GM18873 (cell line): ENCODE data around the gene CPLX1.

Experiments used
- ATAC-seq: cut with Tn5 transposase; IDR thresholded peaks from one replicate; pipeline ENCODE4 v1.9.1; 2021; ENCODE audit warnings: mild to moderate bottlenecking, moderate library complexity, moderate number of reproducible peaks; ENCODE audit not compliant: unreplicated experiment, low FRiP score

CPLX1 gene

DNA sequence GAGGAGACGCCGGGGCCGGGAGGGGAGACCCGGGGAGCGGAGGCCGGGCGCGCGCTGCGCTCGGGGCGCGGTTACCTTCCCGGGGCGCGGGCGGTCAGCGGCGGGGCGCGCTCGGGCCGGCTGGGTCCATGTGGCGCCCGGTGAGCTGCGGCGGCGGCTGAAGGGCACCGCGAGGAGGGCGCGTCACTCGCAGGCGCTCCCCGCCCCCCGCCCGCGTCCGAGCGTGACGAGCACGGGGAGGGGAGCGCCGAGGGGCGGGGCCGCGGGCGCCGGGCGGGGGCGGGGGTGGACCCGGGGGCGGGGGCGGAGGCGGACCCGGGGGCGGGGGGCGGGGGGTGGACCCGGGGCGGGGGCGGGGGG, at the start of gene CPLX1:
CPLX1 (minus strand) TSS at position 159 of the 360 bp plus-strand sequence. CDS start 1,607 bp downstream, outside the sequence.
- no peak for ATAC-seq

DNA sequence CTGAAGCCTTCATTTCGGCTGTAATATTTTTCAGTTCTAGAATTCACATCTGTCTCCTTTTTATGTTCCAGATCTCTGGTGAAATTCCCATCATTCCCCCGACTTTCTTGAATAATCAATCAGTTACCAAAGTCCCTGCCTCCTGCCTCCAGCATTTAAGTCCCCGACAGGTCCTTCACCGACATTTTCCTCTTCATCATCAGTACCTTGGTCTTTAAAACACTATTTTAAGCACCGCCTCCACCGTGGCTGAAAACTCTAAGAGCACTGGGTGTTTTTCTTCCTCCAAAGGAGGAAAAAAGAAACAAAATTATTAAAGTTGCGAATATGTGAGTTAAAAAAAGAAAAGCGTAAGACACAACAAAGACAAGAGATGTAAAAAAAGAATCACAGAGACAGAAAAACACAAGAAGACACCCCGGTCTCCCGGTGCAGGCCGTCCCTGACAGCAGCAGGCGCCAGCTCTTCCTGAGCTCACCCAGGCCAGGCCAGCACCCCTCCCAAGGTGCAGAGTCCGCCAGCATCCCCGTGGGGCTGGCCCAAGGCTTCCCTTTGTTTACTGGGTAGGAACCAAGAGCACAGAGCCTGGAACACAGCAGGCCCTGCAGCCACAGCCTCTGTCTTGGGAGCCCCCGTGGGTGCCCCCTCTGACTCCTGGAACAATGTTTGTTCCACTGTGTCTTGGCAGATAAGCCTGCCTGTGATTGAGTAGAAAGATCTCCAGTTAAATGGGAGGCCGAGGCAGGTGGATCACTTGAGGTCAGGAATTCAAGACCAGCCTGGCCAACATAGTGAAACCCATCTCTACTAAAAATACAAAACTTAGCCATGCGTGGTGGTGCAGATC, 49.3 kb upstream of the CPLX1 start:
- no peak for ATAC-seq

DNA sequence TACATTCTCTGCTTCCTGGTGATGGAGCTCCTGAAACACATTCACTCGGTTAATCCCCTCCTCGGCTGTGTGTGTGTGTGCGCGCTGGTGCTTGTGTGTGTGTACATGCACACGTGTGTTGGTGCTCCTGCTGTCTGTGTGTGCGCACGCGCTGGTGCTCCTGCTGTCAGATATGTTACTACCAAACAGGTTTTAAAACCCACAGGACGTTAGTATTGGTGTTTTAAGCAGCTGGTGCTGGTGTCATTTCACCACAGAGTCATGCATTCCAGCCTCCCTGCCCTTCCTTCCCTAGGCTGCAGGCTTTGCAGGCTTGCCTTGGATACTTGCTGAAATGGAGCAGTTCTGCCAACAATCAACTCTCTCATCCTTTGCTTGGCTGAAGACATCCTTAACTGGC, 48.1 kb upstream of the CPLX1 start:
- no peak for ATAC-seq

DNA sequence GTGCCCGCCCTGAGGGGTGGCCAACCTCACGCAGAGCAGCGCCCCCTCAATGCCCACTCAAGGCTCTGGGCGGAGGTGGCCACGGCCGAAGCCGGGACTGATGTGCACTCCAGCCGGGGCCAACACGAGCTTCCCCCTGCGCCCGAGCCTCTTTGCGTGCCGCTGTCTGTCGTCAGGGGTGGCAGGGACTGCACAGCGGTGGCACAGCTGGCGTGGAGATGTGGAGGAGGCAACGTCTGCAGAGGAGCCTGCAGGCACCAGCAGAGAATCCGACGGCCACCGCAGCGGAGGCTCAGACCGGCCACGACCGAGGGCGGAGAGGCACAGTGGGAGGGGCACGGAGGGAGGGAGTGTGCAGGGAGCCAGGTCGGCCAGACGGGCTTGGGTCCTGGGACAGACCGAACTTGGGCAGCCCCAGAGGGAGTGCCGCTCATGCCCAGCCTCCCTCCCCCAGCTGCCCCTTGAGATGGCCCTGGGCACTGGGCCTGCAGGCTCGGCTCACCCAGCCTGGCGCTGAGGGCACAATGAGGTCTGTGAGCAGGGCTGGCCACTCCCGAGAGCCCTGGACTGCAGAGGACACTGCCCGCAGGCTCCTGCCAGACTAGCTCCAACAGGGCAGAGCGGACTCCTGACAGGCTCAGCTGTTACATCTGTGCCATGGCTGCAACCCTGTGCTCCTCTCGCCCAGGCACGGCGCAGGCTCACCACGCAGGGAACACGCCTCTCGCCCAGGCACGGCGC, 46.5 kb upstream of the CPLX1 start:
- no peak for ATAC-seq

DNA sequence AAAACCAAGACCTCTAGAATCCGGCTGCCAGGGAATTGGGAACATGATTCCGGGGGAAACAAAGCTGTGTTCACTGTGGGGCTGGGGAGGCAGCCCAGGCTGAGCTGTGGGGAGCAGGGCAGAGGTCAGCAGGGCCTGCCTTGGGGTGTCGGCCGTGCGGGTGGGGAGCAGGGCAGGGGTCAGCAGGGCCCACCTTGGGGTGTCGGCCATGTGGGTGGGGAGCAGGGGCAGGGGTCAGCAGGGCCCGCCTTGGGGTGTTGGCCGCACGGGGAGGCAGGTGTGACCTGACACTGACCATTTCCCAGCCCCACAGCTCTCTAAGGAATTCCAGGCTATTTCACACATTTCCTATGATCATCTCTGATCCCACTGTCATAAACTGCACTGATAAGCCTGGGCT, 45.6 kb upstream of the CPLX1 start:
- no peak for ATAC-seq

DNA sequence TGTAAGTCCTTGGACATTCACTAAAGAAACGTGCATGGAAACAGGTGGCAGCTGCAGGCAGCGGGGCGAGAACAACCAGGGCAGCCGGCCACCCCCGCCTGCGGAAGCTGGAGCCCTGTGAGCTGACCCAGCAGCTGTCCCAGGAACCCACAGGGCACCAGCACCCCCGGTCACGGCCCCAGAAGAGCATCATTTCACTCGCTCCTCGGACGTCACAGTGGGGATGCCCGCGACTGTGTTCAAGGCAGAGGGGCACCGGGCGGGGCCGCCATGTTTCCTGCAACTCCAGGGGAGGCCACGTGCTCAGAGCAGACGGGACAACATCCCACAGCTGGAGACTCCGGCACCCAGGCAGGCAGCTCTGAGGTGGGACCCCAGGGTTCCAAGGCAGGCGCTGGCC, 45.0 kb upstream of the CPLX1 start:
- ATAC-seq: no peak

DNA sequence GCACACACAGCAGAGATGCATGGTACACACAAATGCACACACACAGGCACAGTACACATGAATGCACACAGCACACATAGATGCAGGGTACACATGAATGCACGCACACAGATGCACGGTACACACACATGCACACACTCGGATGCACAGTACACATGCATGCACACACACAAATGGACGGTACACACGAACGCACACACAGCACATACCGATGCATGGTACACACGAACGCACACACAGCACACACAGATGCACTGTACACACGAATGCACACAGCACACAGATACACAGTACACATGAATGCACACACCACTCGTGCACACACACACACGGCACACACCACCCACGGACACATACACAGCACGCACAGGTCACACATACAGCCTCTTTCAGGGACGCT, 43.8 kb upstream of the CPLX1 start:
- ATAC-seq: no peak

DNA sequence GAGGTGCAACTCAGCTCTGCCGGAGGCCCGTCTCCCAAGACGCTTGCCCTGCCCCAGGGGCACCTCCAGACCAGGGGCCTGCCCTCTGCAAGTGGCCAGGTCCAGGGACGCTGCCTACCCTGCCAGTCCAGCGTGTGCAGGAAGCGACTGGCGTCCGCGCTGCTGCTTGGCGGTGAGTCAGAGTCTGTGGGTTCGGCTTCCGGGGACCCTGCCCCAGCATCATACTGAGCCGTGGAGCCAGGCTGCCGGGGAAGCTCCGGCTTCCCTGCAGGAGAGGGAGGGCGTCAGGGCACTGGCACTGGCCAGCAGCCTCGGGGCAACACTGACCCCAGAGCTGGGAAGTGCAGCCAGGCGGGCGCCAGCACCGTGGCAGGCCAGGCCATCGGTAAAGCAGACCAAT, 42.5 kb upstream of the CPLX1 start:
- ATAC-seq: no peak

DNA sequence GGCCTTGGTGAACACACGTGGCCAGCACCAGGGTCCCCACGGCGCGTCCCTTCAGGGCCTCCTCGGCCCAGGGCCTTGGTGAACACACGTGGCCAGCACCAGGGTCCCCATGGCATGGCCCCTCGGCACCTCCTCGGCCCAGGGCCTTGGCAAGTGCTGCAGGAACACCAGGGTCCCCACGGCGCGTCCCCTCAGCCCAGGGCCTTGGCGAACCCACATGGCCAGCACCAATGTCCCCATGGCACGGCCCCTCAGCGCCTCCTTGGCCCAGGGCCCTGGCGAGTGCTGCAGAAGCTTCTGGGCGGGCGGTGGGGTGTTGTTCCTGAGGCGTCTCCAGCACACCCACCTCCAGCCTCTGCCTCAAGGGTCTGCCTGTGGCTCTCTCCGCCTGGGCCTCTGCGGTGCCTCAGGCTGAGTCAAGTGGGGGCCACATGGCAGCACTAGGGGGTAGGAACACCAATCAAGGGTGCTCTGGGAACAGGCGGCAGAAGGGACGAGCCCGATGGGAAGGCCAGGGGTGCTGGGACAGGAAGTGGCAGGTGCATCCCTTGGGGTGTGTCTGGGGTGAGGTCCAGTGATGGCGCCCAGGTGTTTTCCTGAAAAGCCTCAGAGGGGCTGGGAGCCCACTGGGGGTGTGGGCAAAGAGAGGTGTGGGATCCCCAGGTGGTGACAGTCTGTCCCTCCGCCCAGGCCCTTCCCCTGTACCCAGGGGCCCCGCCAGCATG, 41.8 kb upstream of the CPLX1 start:
- ATAC-seq: no peak

DNA sequence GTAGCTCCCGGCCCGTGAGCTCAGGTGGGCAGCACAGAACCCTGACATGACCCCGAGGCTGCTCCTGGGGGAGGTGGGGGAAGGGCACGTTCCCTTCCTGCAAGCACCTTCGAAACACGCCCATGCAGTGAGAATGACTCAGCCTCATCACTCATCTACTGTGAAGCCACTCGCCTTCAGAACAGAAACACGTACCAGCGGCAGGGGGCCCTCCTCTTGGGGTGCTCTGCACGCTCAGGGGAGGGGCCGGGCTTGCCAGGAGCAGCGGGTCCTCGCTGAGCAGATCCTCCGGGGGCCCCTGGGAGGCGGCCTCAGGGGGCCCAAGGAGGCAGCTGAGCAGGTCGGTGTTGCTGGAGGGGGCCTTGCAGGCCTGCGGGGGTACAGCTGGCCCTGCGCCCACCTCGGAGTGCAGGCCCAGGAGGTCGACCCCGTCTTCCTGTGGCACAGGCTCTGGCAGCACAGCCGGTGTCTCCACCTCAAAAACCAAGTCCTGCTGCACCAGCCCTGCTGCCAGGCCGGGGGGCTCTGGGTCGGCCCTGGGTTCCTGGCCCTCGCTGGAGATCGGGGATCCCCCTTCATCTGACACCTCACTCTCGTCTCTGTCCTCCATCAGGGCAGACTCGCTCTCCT, 40.9 kb upstream of the CPLX1 start:
- ATAC-seq: no peak

DNA sequence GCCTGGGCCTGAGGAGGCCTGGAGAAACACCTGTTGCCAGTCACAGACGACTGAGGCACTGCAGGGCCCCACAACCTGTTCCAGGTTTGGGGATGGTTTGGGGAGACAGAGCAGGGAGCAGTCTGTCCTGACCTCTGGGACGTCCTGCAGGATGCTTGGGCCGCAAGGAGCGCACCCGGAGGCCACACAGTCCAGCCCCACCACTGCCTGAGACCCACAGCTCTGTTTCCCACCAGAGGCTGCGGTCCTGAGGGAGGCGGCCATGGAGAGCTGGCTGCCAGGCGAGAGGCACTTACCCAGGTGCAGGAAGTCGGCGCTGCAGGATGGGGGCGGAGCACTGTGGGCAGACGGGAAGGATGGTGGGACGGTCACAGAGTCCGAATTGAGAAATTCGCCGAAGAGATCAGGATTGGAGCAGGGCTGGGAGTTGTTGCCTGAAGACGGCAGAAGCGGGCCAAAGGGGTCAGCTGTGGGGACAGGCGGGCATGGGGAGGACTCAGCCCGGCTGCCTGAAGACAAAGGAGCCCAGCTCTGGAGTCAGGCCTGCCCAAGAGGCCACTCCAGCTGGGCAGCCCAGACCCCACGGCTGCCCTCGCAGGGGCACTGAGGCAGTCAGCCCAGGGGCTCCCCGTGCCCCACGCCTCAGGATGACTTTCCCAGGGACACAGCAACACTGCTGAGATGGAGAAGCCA, 40.3 kb upstream of the CPLX1 start:
- ATAC-seq: no peak

DNA sequence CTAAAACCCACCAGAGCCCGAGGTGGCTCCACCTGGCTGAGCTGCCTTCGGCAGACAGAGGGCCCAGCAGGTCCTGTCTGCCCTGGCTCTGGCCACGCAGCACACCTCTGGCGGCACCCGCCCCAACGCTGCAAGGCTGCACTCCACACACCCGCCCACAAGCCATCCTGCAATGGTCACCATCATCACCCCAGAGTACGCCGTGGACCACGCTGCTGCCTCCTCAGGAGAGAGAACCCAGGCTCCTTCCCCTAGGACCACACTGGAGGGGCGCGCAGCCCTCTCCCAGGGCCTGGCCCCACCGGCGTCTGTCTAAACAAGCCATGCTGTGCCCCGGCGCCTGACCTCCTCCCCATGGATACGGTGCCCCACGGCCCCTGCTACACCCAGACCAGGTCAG, 39.6 kb upstream of the CPLX1 start:
- no peak for ATAC-seq

DNA sequence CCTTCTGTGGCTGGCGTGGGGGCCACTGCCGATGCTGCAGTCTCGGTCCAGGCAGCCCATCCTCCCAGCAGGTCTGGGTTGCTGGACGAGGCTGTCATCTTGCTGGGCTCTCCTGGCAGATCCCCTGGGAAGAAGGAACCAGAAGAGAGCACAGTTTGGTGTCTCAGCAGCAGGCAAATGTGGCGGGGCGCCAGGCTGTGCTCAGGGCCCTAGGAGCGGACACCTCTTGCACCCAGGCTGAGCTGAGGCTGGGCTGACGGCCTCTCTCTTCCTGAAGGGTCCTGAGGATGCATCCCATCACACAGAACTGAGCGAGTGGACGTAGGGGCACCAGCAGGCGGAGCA, 39.2 kb upstream of the CPLX1 start:
- no peak for ATAC-seq

DNA sequence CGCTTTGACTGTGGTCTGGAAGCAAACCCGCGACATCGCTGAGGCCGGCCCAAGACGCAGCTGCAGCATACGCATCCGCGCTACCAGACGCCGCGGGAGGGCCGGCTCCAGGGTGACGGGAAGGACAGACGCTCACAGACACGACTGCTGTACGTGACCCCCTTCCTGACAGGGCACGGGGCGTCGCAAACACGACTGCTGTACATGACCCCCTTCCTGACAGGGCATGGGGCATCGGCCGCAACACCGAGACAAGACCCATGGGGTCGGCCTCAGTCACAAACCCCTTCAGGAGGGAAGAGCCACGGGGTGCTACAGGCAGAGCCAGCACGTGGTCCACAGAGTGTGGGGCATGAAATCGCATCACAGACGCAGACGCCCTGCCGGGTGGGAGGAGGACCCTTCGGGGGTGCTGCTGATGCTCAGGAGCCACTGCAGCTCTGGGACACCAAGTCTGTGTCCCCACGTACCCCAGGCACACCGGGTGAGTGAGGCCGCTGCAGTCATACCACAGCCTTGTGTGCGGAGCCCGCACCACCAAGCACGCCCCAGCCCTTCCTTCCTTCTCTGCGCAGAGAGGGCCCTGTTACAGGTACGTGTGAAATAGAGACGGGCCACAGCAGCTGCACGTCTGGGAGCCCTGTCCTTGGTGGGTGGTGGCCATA, 38.7 kb upstream of the CPLX1 start:
- no peak for ATAC-seq

DNA sequence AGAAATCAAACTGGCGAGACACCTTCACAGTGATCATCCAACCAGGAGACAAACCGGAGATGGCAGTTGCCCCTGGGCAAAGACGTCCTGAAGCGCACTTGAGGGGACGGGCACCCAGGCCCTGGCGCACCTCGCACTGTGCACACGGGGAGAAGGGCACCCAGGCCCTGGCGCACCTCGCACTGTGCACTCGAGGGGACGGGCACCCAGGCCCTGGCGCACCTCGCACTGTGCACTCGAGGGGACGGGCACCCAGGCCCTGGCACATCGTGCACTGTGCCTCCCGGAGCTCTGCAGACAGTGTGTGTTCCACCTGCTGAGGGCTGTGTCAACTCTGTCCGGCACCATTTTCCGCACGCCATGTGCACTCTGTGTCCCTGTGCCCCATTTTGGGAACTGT, 34.6 kb upstream of the CPLX1 start:
- ATAC-seq: no peak

DNA sequence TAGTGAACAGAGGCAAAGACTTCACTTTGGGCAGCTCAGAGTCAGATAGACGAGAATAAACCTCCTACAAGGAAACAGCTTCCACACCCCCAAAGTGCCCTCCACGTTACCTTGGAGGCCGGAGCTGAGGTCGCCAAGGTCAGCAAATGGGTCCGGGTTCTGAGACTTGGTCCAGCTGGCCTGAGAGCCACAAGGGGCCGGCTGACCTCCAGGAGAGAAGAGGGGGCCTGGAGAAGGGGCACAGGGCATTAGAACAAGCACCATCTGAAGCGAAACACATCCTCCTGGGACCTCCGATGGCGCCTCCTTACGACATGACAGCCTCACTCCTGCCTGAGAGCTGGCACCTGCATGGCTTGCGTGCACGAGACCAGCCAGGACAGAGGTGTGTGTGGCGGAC, 33.6 kb upstream of the CPLX1 start:
- no peak for ATAC-seq

DNA sequence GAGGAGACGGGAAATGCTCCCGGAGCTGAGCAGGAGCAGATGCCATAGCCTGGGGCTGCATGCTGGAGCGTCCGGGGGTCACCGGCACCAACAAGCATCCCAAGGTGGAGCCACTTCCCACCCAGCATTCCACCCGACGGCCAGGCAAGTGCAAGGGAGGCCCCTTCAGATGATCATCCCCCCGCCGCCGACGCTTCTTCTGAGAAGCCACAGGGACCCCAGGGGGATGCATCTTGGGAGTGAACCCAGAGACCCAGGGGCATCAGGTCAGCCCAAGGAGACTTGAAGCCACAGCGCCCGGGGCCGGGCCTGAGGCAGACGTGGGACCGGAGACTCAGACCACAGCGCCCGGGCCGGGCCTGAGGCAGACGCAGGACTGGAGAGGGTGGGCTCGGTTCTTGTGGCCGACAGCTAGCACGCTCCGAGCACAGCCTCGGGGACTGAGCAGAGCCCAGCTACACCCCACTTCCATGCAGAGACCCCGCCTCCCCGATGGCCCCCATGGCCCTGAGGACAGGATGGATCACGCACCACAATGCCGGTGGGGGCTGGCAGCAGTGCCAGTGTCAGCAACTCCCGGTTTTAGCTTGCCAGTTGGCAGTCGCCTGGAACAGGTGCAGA, 33.0 kb upstream of the CPLX1 start:
- no peak for ATAC-seq

DNA sequence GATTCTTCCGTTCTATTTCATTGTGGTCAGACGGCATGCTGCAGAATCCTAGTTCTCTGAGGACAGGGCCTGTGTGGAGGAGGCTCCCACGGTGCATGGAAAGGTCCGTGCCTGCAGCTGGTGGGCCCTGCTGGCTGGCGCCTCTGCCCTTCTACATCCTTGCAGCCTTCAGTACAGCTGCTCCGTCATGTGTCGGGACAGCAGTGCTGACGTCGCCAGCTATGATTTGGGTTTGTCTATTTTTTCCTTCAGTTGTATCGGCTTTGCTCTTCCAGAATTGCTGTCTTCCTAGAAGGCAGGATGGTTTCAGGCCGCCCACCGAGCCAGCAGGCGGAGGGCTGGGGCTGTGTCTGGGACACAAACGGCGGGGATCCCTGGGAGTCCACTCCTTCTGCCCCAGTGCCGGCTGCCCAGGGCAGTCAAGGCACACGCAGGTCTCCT, 32.1 kb upstream of the CPLX1 start:
- no peak for ATAC-seq

DNA sequence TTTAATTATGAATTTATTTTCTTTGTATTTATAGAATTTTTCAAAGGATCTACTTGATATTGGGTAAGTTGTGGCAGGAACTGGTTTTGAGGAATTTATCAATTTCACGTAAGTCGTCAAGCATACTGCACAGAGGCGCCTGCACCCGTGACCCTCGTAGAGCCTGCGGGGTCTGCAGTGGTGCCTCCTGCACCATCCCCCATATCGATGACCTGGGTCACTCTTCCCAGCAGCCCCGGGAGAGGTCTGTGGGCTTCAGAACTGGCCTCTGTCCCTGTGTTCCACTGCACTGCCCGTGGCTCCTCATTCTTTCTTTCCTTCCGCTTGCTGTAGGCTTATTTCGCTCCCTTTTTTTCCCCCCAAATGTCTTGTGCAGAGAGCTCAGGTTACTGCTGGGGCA, 31.5 kb upstream of the CPLX1 start:
- no peak for ATAC-seq
